GM12878 (cell line): ENCODE data around the gene GRB10. TPM values are rescaled to one million over a fixed set of nuclear protein-coding genes. Genes with fewer than 3 reads are reported as not detected.

Source experiments
- ATAC-seq: fragments of 200-7000 bp; cut with Tn5 transposase; 3 replicates; pipeline ENCODE4 v1.9.1; 2020; ENCODE audit warnings: mild to moderate bottlenecking, moderate library complexity
- BruUV-seq: library from RNA; stranded (reverse); fragments of 400-500 nt; replicated peaks from 2 replicates; lab custom pipeline; 2021; lab: Mats Ljungman, UMichigan
- CTCF ChIA-PET: fragments of 300-600 bp; sonication (Branson Sonifier 250); formaldehyde crosslinking; extraction: SDS; loops from one replicate; lab custom pipeline; 2021; ENCODE audit warnings: inconsistent platforms; lab: Yijun Ruan, JAX
- POLR2A ChIA-PET: fragments of 350-600 bp; formaldehyde crosslinking; extraction: SDS; loops from one replicate; lab custom pipeline; 2021; ENCODE audit warnings: inconsistent platforms; lab: Charles Lee
- RAD21 ChIA-PET: fragments of 300-600 bp; sonication (Branson Sonifier 250); formaldehyde crosslinking; loops from one replicate; lab custom pipeline; 2023; ENCODE audit warnings: antibody characterized with exemption; ENCODE audit not compliant: unreplicated experiment; lab: Charles Lee
- SMC1A ChIA-PET: fragments of 300-600 bp; sonication (Branson Sonifier 250); formaldehyde crosslinking; loops from one replicate; lab custom pipeline; 2023; ENCODE audit not compliant: unreplicated experiment, uncharacterized antibody; lab: Charles Lee
- DNase-seq: peaks from one replicate; pipeline ENCODE4 v3.0.0-alpha.2; 2011; ENCODE audit warnings: low read depth, low spot score
- FAIRE-seq: peaks from 3 replicates; lab custom pipeline; 2011; peaks lifted over from hg19 to GRCh38; lab: Jason Lieb, UNC
- H2AFZ ChIP-seq: 2 replicates; pipeline ENCODE4 v1.6.0; 2011; ENCODE audit warnings: low read depth, low read length, control low read depth; ENCODE audit not compliant: control insufficient read depth
- H3K27ac ChIP-seq: 2 replicates; pipeline ENCODE4 v1.5.1; 2011; ENCODE audit warnings: control low read depth; ENCODE audit not compliant: control insufficient read depth, insufficient read depth
- H3K27me3 ChIP-seq, 2 experiments: replicated peaks in 1 of 2; 2 replicates each; pipeline versions ENCODE4 v1.6.0 to v1.6.1; 2011; ENCODE audit warnings: low read length in 1 of 2; ENCODE audit not compliant: control insufficient read depth in 2 of 2, insufficient read depth in 2 of 2
- H3K36me3 ChIP-seq, 2 experiments: 2 replicates each; pipeline ENCODE4 v1.5.1; 2011; ENCODE audit warnings: low read length in 1 of 2; ENCODE audit not compliant: control insufficient read depth in 2 of 2, insufficient read depth in 2 of 2
- H3K4me1 ChIP-seq: 2 replicates; pipeline ENCODE4 v1.6.1; 2011; ENCODE audit warnings: mild to moderate bottlenecking, low read length, moderate library complexity, mixed read lengths; ENCODE audit not compliant: control insufficient read depth, insufficient read depth
- H3K4me2 ChIP-seq: 2 replicates; pipeline ENCODE4 v1.6.0; 2011; ENCODE audit warnings: control low read depth; ENCODE audit not compliant: control insufficient read depth, insufficient read depth
- H3K4me3 ChIP-seq: fragments of 200-600 bp; sonication (generic); 2 replicates; pipeline ENCODE4 v1.5.1; 2016
- H3K79me2 ChIP-seq: 2 replicates; pipeline ENCODE4 v1.6.0; 2011; ENCODE audit warnings: low read length; ENCODE audit not compliant: control insufficient read depth, insufficient read depth
- H3K9ac ChIP-seq: 2 replicates; pipeline ENCODE4 v1.8.0; 2011; ENCODE audit warnings: low read length, control low read depth, mixed read lengths; ENCODE audit not compliant: control insufficient read depth, insufficient read depth
- H3K9me3 ChIP-seq: replicated peaks from 3 replicates; pipeline ENCODE4 v1.5.1; 2011; ENCODE audit warnings: mild to moderate bottlenecking, low read length; ENCODE audit not compliant: control insufficient read depth, insufficient read depth
- H4K20me1 ChIP-seq: 2 replicates; pipeline ENCODE4 v1.6.0; 2011; ENCODE audit not compliant: control insufficient read depth, insufficient read depth
- BMI1 ChIP-seq: fragments of 450-650 bp; IDR thresholded peaks from 2 replicates; pipeline ENCODE4 v1.6.1; 2016; ENCODE audit warnings: mild to moderate bottlenecking, moderate library complexity, borderline replicate concordance
- CHD4 ChIP-seq: fragments of 200-600 bp; sonication (generic); IDR thresholded peaks from 2 replicates; pipeline ENCODE4 v1.6.1; 2016; ENCODE audit warnings: mild to moderate bottlenecking
- GABPA ChIP-seq: IDR thresholded peaks from 2 replicates; pipeline ENCODE4 v1.6.1; 2014; ENCODE audit warnings: antibody characterized with exemption, low read depth, mild to moderate bottlenecking, inconsistent platforms
- HCFC1 ChIP-seq: fragments of 150-350 bp; IDR thresholded peaks from 2 replicates; pipeline ENCODE4 v1.6.1; 2014; ENCODE audit warnings: low read length
- IRF4 ChIP-seq: IDR thresholded peaks from 2 replicates; pipeline ENCODE4 v1.6.1; 2011; ENCODE audit warnings: low read depth, low read length
- POU2F2 ChIP-seq: IDR thresholded peaks from 3 replicates; pipeline ENCODE4 v1.6.1; 2011; ENCODE audit warnings: low read depth, mild to moderate bottlenecking, low read length, borderline replicate concordance
- STAT1 ChIP-seq: fragments of 450-650 bp; conservative IDR thresholded peaks from 2 replicates; pipeline ENCODE4 v1.6.1; 2014; ENCODE audit warnings: antibody characterized with exemption, mild to moderate bottlenecking
- SUZ12 ChIP-seq: fragments of 200-600 bp; sonication (generic); IDR thresholded peaks from one replicate; pipeline ENCODE4 v1.6.1; 2018; ENCODE audit warnings: antibody characterized with exemption, mild to moderate bottlenecking; ENCODE audit not compliant: unreplicated experiment
- ZNF622 ChIP-seq: fragments of 450-650 bp; IDR thresholded peaks from 2 replicates; pipeline ENCODE4 v1.6.1; 2017; ENCODE audit warnings: mild to moderate bottlenecking, inconsistent platforms
- WGBS: methylation state at CpG from one replicate; pipeline ENCODE4 v1.1.6; 2016; ENCODE audit warnings: low lambda C conversion rate; ENCODE audit not compliant: insufficient replicate concordance, insufficient coverage; ENCODE audit errors: missing lambda C conversion rate; 5-methylcytosine and 5-hydroxymethylcytosine counted together
- in situ Hi-C: fragments of 300-500 bp; cut with MboI; formaldehyde crosslinking; loops from 9 replicates; pipeline ENCODE4 v1.14.3; 2018; ENCODE audit warnings: mixed read lengths
- intact Hi-C: fragments of 100-400 bp; cut with micrococcal nuclease; formaldehyde crosslinking; loops from one replicate; pipeline ENCODE4 v1.14.2; 2022; ENCODE audit not compliant: unreplicated experiment
- polyA plus RNA-seq, 11 experiments: library from polyadenylated mRNA; depleted of rRNA in 4 of 11; unstranded in 6 of 11; stranded (reverse) in 5 of 11; fragments of >200 nt; fragmentation: Nextera tagmentation in 4 of 11; fragmentation: Illumina TruSeq in 1 of 11; extraction: Ambion mirVana in 4 of 11; extraction: Trizol in 1 of 11; gene quantifications; 1 replicate in 1 of 11; 2 replicates in 10 of 11; pipeline versions ENCODE4 v1.2.1 to v1.2.3, GENCODE V29; 2011 to 2016; ENCODE audit warnings: inconsistent platforms in 2 of 11, missing spikeins in 2 of 11, low read depth in 1 of 11
- total RNA-seq, 4 experiments: library from RNA; depleted of rRNA in 3 of 4; stranded (reverse); fragments of >200 nt in 3 of 4; fragmentation: Illumina TruSeq in 1 of 4; extraction: Trizol in 1 of 4; gene quantifications; 2 replicates each; pipeline versions ENCODE4 v1.2.1 to v1.2.3, GENCODE V29; 2013 to 2021
- TF ChIP-seq, protein P1 (sequence below): fragments of 450-650 bp; IDR thresholded peaks from 2 replicates; pipeline ENCODE4 v1.6.1; 2017; ENCODE audit warnings: mild to moderate bottlenecking, low read depth, inconsistent platforms; ENCODE audit not compliant: poor library complexity, severe bottlenecking
- TF ChIP-seq, protein P2 (sequence below): fragments of 450-650 bp; formaldehyde crosslinking; IDR thresholded peaks from 2 replicates; pipeline ENCODE4 v1.5.0; 2022; ENCODE audit warnings: mild to moderate bottlenecking, missing genetic modification characterization
- TF ChIP-seq, protein P3 (sequence below): fragments of 450-650 bp; IDR thresholded peaks from 2 replicates; pipeline ENCODE4 v1.6.1; 2017; ENCODE audit warnings: borderline replicate concordance
- TF ChIP-seq, protein P4 (sequence below): fragments of 450-650 bp; conservative IDR thresholded peaks from 2 replicates; pipeline ENCODE4 v1.6.1; 2017; ENCODE audit warnings: mild to moderate bottlenecking, moderate library complexity

GRB10 gene
- total and polyA plus RNA-seq, 10 of the 15 experiments (the other 5 are each of a cell fraction or from before 2014, with no cell fraction given), result 0.04 to 0.33 TPM; not detected in 8

DNA sequence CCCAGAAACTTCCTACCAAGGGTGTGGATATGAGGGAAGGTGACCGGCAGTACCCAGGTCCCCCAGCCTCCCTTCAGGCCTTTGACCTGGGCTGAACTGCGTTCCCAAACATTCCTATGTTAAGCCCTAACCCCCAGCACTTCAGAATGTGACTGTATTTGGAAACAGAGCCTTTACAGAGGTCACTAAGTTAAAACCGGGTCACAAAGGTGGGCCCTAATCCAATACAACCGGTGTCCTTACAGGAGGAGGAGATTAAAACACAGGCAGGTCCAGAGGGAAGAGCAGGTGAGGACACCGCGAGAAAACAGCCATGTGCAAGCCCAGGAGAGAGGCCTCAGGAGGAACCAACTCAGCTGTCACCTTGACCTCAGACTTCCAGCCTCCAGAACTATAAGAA, 28.0 kb downstream of the GRB10 start:
- Histone ChIP-seq H4K20me1 (no peaks in the 10 kb centered on the region), H3K4me3 (no peak overlapping the region), H3K79me2 (no peaks in the 10 kb centered on the region), H3K9ac (no peak overlapping the region), H3K27me3 (no peaks in the 10 kb centered on the region; a peak in 1 of 4 replicates), H3K9me3 (no peaks in the 10 kb centered on the region), H2AFZ (no peak overlapping the region), H3K27ac (no peak overlapping the region), H3K4me1 (no peaks in the 10 kb centered on the region), H3K36me3 (no peaks in the 10 kb centered on the region), H3K4me2 (no peak overlapping the region)
- TF ChIP-seq STAT1 (no peak), IRF4 (no peak), GABPA (no peak), HCFC1 (no peak), CHD4 (no peak), POU2F2 (no peak), BMI1 (no peak), SUZ12 (no peak), ZNF622 (no peak)
- TF ChIP-seq, protein P1, sequence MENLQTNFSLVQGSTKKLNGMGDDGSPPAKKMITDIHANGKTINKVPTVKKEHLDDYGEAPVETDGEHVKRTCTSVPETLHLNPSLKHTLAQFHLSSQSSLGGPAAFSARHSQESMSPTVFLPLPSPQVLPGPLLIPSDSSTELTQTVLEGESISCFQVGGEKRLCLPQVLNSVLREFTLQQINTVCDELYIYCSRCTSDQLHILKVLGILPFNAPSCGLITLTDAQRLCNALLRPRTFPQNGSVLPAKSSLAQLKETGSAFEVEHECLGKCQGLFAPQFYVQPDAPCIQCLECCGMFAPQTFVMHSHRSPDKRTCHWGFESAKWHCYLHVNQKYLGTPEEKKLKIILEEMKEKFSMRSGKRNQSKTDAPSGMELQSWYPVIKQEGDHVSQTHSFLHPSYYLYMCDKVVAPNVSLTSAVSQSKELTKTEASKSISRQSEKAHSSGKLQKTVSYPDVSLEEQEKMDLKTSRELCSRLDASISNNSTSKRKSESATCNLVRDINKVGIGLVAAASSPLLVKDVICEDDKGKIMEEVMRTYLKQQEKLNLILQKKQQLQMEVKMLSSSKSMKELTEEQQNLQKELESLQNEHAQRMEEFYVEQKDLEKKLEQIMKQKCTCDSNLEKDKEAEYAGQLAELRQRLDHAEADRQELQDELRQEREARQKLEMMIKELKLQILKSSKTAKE, result no peak
- TF ChIP-seq, protein P2, sequence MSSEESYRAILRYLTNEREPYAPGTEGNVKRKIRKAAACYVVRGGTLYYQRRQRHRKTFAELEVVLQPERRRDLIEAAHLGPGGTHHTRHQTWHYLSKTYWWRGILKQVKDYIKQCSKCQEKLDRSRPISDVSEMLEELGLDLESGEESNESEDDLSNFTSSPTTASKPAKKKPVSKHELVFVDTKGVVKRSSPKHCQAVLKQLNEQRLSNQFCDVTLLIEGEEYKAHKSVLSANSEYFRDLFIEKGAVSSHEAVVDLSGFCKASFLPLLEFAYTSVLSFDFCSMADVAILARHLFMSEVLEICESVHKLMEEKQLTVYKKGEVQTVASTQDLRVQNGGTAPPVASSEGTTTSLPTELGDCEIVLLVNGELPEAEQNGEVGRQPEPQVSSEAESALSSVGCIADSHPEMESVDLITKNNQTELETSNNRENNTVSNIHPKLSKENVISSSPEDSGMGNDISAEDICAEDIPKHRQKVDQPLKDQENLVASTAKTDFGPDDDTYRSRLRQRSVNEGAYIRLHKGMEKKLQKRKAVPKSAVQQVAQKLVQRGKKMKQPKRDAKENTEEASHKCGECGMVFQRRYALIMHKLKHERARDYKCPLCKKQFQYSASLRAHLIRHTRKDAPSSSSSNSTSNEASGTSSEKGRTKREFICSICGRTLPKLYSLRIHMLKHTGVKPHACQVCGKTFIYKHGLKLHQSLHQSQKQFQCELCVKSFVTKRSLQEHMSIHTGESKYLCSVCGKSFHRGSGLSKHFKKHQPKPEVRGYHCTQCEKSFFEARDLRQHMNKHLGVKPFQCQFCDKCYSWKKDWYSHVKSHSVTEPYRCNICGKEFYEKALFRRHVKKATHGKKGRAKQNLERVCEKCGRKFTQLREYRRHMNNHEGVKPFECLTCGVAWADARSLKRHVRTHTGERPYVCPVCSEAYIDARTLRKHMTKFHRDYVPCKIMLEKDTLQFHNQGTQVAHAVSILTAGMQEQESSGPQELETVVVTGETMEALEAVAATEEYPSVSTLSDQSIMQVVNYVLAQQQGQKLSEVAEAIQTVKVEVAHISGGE, result no peak
- TF ChIP-seq, protein P3, sequence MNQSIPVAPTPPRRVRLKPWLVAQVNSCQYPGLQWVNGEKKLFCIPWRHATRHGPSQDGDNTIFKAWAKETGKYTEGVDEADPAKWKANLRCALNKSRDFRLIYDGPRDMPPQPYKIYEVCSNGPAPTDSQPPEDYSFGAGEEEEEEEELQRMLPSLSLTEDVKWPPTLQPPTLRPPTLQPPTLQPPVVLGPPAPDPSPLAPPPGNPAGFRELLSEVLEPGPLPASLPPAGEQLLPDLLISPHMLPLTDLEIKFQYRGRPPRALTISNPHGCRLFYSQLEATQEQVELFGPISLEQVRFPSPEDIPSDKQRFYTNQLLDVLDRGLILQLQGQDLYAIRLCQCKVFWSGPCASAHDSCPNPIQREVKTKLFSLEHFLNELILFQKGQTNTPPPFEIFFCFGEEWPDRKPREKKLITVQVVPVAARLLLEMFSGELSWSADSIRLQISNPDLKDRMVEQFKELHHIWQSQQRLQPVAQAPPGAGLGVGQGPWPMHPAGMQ, result no peak
- TF ChIP-seq, protein P4, sequence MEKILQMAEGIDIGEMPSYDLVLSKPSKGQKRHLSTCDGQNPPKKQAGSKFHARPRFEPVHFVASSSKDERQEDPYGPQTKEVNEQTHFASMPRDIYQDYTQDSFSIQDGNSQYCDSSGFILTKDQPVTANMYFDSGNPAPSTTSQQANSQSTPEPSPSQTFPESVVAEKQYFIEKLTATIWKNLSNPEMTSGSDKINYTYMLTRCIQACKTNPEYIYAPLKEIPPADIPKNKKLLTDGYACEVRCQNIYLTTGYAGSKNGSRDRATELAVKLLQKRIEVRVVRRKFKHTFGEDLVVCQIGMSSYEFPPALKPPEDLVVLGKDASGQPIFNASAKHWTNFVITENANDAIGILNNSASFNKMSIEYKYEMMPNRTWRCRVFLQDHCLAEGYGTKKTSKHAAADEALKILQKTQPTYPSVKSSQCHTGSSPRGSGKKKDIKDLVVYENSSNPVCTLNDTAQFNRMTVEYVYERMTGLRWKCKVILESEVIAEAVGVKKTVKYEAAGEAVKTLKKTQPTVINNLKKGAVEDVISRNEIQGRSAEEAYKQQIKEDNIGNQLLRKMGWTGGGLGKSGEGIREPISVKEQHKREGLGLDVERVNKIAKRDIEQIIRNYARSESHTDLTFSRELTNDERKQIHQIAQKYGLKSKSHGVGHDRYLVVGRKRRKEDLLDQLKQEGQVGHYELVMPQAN, result no peak
- ATAC-seq, result no peak
- WGBS, result 40% methylated on average over 6 of the region's 6 CpGs
- BruUV-seq, result no TSS peak
- CTCF ChIA-PET, result no interaction called here
- DNase-seq, result no peak
- POLR2A ChIA-PET, result no interaction called here
- RAD21 ChIA-PET, result no interaction called here
- intact Hi-C loops (no loop called here), in situ Hi-C loops (no loop called here)
- no peak for FAIRE-seq
- SMC1A ChIA-PET, result no interaction called here
